Subcutaneous adipose tissue (tissue), 4 donors: ENCODE measurements around the gene TMEM108. TPM values are rescaled to one million over a fixed set of nuclear protein-coding genes. Genes with fewer than 3 reads are reported as not detected.

Experiments used
- CTCF ChIP-seq: fragments of 450-650 bp; IDR thresholded peaks from one replicate; pipeline ENCODE4 v1.5.1; 2016; ENCODE audit warnings: low read depth, mild to moderate bottlenecking, control low read depth, antibody characterized with exemption, moderate library complexity
- total RNA-seq, 4 donors: library from RNA; depleted of rRNA; stranded (reverse); fragments of >200 nt; gene quantifications; one replicate each; pipeline ENCODE4 v1.1.0, GENCODE V29; 2016

The TMEM108 gene
- total RNA-seq, 4 donors from 2014 or later, result 0.66 to 1.0 (median 0.75) TPM; not detected in 1

GRCh38 chr3:133330065-133330464, 291.9 kb downstream of the TMEM108 start:
- TF ChIP-seq CTCF, result no peak

- no peak for TF ChIP-seq CTCF
These were observed 292.3 kb downstream of the TMEM108 start for GRCh38 chr3:133330522-133330921.

DNA sequence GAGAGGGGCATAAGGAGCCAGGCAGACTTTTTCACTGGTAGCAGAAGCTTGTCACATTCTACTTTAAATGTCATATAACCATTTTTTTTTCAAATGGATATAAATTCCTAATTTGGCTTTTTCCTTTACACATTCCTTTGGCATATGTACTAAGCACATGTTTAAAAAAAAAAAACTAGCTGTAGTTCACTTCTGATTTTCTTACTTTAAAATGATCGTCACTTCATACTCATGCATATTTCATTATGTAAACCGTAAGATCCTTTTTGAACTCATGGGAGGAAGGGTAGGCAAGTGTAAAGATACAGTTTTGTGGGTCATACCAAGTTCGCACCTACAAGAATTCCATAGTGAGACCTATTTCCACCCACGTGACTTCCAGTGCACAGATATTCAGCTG, 316.5 kb downstream of the TMEM108 start:
- TF ChIP-seq CTCF, result no peak

- TF ChIP-seq CTCF, result no peak
These were observed 322.3 kb downstream of the TMEM108 start for GRCh38 chr3:133360476-133360875.

DNA sequence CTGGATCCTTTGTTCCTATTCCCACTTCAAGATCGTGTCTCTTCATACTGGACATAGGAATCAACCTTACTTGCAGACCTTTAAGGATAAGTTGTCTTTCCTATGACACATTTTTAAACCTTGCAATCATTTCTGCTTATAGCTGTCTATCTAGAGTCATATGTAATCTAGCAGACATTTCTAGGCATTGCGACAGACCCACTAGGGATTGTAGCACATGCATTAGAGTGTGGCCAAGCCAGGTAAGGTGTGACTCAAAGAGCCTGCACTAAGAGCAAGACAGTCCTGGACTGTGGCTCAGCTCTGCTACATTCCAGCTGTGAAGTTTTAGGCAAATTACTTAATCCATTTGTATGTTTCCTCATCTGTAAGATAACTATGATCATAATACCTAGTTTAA, 322.8 kb downstream of the TMEM108 start:
- no peak for TF ChIP-seq CTCF

DNA sequence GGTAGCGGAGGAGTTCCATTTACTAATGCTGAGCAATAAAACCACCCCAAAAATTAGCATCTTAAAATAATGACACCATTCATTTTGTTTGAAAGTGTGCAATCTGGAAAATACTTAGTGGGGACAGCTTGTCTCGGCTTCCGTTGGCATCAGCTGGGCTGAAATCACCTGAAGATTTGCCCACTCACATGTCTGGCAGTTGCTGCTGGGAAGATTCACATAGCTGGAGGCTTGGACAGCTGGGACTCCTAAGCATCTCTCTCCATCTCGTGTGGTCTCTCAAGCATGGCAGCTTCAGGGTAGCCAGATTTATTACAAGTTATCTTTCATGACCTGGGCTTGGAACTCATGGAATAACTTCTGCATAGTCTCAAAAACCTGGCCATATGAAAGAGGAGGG, 323.2 kb downstream of the TMEM108 start:
- no peak for TF ChIP-seq CTCF

- no peak for TF ChIP-seq CTCF
These were observed 324.3 kb downstream of the TMEM108 start for GRCh38 chr3:133362539-133362938.
